Stimulated activated CD4-positive, alpha-beta T cell treated with anti-CD3 and anti-CD28 coated beads, Interleukin-12 subunit alpha, Interleukin-12 subunit beta, amount 100 ng/mL, for 4 hours (primary cell): ENCODE measurements around the gene SEPTIN2.
A peak's percentile ranks its signal among the peaks of the same experiment; 100 is the strongest.
"Not testable (repeated sequence)": the region's sequence is repeated elsewhere in the genome, so short reads cannot be mapped to it uniquely, and the experiment has no call there.

Experiments
- DNase-seq: peaks from one replicate; pipeline ENCODE4 v3.0.0-alpha.2; 2020

The SEPTIN2 gene

DNA sequence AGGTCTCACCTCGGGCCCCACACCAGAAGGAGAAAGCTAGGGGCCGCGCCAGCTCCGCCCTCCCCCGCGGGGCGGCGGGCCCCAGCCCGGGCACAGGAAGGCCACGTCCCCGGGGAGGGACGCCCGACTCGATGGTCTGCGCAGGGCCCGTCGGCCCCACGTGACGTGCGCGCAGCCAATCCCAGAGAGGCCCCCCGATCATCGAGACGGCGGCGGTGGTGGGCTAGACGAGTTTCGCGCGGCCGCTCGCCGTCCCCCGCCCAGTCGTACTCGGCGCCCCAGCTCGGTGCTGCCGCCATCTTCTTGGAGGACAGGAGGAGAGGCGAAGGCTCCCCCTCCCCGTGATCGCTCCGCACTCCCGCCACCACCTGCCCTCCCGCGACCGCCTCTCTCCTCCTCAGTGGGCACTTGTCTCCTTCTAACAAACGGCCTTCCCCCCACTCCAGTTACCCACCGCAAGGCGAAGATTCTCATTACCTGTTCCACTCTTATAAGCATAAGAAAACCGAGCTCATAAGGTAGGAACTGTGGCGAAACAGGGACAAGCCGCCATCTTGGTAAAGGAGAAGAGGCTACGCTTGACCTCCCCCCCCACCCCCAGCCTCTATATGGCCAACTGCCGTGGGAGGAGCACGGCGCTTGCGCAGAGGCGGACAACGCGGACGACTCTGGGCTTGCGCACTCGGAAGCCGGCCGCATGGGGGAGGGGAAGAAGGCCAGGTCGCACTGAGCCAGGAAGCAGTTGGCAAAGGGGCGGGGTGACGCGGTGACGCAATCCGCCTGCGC is 439 bp upstream of the SEPTIN2 start, which contains the start of gene HDLBP:
Gene HDLBP (minus strand): TSS at position 580 of the 786 bp plus-strand sequence. CDS start 48,803 bp downstream, outside the sequence.
- DNase-seq, result peak; percentile 100

GRCh38 chr2:241316825-241317224 is 1.1 kb downstream of the SEPTIN2 start:
- no peak for DNase-seq

- DNase-seq, result no peak
Measured at GRCh38 chr2:241317391-241317790, 1.7 kb downstream of the SEPTIN2 start.

DNA sequence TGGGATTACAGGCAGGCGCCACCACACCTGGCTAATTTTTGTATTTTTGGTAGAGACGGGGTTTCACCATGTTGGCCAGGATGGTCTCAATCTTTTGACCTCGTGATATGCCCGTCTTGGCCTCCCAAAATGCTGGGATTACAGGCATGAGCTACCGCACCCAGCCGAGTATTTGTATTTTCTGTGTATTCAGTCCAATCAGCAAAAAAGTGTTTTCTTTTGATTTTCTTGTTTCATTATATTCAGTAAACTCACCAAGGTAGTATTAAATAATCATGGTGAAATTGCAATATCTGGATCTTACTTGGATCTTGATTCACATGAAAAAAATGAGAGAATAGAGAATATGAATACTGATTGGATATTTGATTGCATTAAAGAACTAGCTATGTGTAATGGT is 3.1 kb downstream of the SEPTIN2 start:
- not testable (repeated sequence) for DNase-seq

DNA sequence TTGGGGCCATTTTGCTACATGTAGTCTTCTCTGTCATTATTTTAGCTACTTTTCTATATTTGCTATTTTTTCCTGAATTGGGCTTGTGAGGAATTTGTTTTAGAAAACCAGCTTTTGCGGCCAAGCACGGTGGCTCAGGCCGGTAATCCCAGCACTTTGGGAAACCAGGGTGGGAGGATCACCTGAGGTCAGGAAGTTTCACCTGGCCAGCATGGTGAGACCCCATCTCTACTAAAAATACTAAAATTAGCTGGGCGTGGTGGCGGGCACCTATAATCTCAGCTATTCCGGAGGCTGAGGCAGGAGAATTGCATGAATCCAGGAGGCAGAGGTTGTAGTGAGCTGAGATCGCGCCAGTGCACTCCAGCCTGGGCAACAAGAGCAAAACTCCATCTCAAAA is 4.7 kb downstream of the SEPTIN2 start:
- DNase-seq, result no peak

DNA sequence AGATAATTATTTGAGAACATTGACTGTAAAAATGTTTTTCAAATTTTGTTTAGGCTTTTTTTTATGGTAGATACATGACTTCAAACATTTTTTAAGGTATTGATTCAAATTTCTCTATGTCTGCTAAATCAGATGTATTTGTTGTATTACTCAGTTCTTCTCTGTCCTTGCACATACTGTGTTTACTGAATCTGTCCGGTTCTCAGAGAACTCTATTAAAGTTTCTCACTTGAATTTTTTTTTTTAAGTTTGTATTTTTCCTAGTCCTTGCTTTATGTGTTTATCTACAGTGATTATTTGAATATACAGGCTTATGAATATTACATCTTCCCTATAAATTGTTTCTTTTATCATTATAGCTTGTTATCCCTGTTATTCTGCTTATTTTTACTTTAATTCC is 5.3 kb downstream of the SEPTIN2 start:
- no peak for DNase-seq

GRCh38 chr2:241321886-241322285 is 6.2 kb downstream of the SEPTIN2 start:
- DNase-seq, result no peak

- DNase-seq, result no peak
Measured at GRCh38 chr2:241323778-241324177, 8.1 kb downstream of the SEPTIN2 start.

DNA sequence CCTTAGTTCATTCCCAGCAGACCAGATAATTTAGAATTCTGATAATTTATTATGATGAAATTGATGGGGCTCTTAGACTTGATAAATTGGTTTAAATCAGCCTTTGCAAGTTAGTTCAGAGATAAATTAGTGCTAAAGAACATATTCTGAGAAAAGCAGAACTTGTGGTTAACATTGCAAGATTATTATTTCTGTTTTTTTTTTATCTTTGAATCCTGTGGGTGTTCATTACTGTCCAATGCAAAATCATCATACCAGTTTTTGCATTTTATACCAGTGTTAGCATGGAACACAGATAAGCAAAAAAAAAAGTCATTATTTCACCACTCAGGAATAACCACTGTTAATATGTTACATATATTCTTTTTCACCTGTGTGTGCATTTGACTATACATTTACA is 9.1 kb downstream of the SEPTIN2 start:
- DNase-seq, result no peak

DNA sequence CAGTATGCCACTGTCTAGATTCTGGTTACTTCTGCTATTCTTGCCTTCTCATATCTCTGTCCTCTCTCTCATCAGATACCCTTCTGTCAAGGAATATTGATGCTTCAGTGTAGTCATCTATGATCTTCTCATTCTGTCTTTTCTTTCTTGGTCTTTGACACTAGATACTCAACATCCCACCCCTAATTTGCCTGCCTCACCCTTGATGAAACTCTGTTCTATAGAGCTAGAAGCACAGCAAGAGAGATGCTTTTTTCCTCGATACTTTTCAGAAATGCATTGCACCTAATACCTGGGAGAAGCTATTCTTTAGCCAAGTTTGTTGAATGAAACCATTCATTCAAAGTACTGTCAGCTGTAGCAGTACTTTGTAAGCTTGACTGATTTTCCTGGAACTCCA is 9.5 kb downstream of the SEPTIN2 start:
- DNase-seq, result no peak

DNA sequence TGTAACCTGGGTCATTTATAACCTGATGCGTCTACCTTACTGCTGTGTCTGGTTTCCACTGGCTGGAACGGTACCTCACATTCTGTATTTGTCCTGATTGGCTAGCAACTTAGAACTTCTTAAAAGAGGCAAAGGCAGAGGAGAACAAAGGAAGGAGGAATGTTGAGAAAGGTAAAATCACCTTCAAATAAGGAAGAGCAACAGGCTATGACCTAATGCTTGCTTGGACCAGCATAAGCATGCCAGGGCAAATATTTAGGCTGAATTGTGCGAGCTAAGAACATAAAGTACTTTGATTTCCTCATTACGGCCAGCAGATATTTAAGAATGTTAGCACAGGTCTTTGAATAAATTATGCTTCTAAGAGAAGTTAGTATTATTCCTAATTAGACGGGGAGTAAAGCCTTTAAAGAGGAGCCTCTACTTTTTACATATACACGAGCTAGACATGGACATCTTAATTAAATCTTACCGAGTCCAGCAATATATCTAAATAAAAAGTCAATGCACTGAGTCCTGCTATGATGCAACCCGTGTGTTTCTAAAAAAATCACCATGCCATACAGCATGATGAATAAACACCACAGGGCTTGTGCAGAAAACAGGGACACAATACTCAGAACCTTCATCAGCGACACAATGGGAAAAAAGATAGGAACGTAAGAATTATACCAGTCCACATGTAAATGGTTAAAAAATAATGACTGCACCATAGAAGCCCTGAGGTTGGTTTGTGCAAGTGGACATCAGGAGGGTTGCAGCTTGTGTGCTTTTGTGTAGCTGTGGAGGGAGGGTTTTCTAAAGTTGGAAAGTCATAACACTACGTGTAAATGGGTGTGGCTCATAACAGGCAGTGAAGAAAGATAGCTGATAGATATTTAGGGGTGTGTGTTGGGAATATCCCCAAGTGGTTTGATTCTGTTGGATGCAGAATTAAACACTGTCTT is 14.2 kb downstream of the SEPTIN2 start:
- no peak for DNase-seq

DNA sequence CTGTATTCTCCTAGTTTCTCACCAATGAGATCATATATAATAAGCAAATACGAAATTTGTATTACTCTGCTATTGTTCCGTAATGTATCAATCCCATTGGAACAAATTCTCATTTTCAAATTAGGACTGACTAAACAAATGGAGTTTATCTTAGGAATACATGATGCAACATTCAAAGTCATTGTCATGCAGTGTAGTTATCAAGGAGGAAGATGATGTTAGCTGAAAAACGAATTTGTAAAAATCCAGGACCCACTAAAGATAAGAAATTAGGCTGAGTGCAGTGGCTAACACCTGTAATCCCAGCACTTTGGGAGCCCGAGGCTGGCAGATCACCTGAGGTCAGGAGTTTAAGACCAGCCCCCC is 14.9 kb downstream of the SEPTIN2 start:
- no peak for DNase-seq

DNA sequence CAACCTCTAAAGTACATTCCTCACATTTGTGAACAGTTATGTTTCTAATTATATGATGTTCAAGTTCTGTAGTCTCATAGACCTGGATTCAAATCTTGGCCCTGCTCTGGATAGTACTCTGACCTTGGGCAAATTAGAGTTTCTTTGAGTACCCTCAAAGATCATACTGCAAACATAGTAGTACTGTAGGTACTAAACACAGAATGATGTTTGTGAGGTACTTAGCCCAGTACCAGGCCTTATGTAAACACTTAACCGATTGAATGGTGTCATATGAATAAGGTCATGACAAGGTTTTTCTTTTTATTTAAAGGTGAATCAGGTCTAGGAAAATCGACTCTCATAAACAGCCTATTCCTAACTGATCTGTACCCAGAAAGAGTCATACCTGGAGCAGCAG is 19.1 kb downstream of the SEPTIN2 start:
- no peak for DNase-seq

- no peak for DNase-seq
Measured at GRCh38 chr2:241339839-241340630, 24.3 kb downstream of the SEPTIN2 start.

- DNase-seq, result no peak
Measured at GRCh38 chr2:241340631-241341163, 25.0 kb downstream of the SEPTIN2 start.

GRCh38 chr2:241344925-241345651 is 29.4 kb downstream of the SEPTIN2 start:
- DNase-seq, result no peak

- DNase-seq, result no peak
Measured at GRCh38 chr2:241349941-241350340, 34.2 kb downstream of the SEPTIN2 start.

- DNase-seq, result no peak
Measured at GRCh38 chr2:241350530-241350877, 34.8 kb downstream of the SEPTIN2 start.

DNA sequence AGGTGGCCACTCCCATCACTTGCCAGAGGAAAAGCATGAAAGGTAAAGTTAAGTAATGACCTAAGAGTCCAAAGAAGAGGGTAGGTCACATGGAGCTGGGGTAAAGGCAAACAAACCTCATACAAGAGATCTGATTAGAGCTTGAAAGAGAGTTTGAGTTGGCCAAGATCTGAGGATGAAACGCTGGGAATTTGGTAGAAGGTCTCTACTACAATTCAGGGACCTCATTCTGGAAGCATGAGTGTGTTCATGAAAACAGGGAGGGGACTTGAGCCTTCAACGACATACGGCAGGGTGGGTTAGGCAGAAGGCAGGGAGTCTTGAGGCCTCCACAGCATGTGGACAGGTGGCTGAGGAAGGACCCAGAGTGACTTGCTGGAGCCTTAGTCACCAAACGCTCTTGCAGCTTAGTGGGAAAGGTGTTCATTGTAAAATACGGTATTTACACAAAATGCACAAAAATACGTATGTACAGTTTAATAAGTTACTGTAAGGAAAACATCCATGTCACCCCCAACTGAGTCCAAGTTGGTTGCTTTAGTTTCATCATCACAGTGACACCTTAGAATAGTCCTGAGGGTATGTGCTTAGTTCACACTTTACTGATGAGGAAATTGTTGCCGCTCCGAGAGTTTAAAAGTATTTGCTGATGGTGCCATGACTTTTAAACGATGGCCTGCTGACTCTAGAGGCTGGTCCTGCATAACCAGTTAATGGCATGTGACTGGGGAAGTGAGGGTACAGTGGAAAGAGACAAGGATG is 35.3 kb downstream of the SEPTIN2 start:
- no peak for DNase-seq

DNA sequence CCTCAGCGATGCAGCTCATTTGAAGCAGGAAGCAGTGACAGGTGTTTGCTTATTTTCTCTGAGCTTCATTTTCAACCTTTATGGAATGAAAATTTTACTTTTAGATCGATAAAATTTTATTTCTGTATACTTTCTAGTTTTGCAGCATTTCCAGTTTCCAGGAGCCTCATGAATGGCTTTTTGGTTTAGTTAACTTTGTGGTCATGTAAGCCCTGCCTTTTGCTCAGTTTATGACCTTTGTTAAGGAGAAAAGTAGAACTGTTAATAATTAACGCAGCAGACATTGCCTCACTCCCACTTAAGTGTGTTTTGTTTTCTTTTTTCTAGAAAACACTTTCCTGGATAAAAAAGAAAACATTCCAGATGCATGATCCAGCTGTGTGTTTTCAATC is 35.9 kb downstream of the SEPTIN2 start:
- DNase-seq, result no peak

GRCh38 chr2:241352227-241352626 is 36.5 kb downstream of the SEPTIN2 start:
- no peak for DNase-seq
